T1000 (cell line): ENCODE data around the gene LRP2.
"Not testable (repeated sequence)": the region's sequence is repeated elsewhere in the genome, so short reads cannot be mapped to it uniquely, and the experiment has no call there.

ENCODE experiments used
- DNase-seq: peaks from one replicate; lab custom pipeline; 2025; ENCODE audit warnings: mixed read lengths; lab: John Stamatoyannopoulos, UW

Gene LRP2

DNA sequence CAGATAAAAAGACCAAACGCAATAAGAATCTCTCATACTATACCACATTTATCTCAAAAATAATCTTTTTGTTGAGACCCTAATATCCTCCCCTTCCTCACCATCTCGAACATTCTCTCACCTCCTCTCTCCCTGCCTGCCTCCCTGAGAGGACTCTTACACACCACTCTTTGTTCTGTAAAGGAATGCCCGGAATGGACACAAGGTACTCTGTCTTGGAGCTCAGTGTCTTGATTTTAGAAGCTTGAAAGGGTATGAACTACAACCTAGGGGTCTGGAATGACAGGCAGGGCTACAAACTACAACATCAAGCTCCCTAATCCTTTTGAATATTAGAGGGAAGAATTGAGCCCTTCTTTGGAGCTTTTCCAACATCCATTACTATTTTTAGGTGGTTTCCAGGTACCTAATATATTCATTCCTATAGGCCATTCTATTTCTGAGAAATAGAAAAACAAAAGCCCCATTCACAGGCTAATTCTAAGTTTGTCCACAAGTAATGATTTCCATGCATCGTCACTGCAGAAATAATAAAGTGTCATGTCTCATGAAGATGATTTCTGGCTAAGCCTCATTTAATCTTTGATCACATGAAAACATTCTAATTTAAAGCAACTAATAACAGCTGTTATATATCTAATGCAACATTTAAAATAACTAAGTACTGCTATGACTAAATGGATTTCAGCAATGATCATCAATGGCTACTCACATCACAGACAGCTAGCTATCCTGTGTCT, 60.6 kb downstream of the LRP2 start:
- DNase-seq, result no peak

DNA sequence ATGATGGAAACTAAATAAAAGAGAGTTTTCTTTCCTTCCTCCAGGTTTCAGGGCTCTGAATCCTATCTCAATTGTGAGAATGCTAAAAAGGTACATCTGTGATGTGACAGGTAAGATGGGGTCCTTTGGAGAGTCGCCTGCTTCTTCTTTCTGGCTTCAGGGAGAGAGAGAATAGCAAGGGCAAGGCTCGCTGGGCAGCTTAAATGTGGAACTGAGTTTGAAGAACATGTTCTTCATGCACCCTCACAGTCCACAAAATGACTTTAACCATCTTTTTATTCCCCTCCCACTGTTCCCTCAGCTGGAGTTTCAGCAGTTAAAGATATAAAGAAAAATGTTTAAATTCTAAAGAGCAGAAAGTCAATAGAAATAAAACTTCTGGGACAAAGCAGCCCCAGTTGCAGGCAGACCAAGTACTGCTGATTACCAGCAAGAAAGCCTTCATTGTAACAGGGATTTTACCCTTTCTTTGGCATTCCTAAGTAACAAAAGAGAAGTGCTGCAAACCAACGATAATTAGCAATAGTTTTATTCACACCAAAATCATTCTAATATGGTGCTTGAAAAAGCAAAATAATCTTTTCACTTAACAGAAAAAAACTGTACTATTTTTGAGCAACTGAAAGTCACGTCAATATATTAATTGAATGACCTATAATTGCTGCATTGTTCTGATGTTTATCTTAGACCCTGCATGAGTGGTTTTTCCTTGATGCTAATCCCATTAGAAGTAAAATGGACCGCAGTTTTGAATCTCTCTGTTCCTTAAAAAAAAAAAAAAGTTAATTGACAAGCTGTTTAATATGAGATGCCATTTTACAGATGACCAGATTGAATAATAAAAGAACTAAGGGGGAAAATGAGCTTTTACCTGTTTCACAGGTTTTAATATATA, 61.5 kb downstream of the LRP2 start:
- no peak for DNase-seq

DNA sequence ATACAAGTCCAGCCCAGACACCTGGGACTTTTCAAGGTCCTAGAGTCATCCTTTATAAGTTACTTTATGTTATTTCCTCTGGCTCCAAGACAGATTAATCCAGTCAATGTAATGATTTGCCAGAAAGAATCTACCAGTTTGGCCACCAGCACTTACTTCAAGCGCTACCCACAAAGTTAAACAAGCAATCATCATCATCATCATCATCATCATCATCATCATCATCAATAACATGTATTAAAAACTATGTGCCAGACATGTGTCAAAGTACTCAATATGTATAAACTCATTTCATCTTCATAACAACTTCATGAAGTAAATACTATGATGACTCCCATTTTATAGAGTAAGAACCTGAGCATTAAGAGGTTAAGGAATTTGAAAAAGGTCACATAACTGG, 64.3 kb downstream of the LRP2 start:
- DNase-seq, result no peak

DNA sequence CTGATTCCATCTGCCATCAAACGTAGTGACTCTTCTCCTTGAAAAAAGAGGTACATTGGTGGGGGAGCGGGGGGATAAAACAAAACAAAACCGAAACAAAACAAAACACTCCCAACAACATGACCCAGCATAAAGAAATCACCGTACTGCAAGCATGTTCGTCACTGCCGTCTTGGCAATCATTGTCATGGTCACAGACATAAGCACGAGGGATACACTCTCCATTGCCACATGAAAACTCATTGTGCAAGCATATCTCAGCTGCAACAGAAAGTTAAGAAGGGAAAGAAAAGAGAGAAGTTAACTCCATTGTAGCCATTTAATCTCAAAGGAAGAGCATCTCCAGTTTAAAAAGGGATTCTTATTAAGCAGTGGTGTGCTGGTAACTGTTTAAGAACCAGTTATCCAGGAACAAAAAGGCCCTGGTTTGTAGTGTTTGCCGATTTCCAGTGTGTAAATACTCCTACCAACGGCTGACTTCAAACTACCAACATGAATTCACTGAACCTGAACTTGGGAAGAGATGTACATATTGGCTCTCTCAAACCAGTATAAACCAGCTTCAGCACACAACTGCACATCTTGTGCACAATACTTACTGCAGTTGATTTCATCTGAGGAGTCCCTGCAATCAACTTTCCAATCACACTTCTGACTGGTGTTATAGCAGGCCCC, 68.2 kb downstream of the LRP2 start:
- no peak for DNase-seq

DNA sequence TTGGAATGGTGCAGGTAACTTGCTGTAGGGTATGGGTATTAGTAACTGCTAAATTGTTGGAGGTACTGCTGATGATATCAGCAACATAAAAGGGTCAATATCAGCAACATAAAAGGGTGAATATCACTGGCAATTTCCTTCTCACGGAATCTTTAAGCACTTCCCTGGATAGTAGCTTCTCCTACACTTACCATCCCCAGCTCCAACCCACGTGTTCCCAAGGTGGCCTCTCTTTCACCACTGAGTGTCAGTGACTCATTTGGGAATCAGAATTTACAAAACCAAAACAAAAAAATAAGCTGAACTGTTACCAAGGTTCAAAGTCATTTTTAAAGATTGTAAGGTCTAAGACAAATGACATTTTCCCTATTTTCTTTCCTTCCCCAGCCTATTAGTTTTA, 70.8 kb downstream of the LRP2 start:
- no peak for DNase-seq

DNA sequence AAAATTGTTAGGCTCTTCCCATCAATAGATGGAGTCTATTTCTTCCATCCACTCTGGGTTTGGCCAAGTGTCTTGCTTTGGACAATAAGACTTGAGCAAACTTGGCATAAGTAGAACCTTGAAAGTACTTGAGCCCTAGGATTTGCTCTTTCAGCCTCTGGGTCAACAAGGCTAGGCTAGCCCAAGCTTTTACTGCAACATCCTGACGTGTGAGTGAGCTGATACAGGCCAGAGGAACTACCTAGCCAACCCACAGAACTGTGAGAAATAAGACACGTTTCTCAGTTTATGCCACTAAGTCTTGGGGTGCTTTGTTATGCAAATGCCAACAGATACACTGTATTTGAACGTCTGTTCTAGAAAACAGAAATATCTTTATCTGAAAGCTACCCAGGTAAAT, 71.9 kb downstream of the LRP2 start:
- no peak for DNase-seq

DNA sequence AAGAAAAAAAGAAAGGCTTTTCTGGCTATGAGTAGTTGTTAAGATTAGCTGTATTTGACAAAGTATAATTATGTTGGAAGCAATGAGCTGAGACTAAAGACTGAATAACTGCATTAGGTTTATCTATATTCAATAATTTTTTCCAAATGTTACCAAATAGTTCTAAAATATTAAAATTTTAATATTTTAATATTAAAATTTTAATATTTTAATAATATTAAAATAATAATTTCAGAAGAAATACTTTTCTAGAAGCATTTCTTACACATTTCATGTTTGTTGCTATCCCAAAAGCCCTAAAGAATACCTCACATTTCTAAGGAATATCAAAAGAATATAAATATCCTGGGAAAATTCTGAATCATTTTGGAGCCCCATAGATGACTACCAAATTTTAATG, 74.7 kb downstream of the LRP2 start:
- DNase-seq, result no peak

DNA sequence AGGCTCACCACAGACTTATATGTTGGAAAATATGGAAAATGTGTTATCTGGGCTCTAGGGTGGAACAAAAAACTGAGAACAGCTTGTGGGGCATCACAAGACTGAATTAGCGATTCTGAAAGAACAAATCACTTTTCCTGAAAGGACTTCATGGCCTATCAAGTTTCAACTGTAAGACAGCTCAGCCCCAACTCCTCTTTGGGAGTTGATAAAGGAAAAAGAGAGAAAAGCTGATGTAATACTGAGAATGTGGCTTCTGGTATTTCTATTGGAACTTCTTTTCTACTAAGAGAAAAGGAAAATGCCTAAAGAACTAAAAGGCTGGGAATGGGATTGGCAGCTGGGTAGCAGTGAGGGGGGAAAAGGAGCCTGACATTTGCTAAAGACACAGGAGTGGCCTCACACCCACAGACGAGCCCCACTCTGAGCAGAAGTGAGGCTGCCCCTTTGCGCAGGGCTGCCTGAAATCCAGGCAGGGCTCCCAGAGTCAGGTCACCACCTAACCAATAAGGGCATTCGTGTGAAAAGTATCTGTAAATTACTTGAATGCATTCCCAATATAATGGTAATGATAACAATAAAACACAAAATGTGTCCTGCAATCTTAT, 75.6 kb downstream of the LRP2 start:
- no peak for DNase-seq

DNA sequence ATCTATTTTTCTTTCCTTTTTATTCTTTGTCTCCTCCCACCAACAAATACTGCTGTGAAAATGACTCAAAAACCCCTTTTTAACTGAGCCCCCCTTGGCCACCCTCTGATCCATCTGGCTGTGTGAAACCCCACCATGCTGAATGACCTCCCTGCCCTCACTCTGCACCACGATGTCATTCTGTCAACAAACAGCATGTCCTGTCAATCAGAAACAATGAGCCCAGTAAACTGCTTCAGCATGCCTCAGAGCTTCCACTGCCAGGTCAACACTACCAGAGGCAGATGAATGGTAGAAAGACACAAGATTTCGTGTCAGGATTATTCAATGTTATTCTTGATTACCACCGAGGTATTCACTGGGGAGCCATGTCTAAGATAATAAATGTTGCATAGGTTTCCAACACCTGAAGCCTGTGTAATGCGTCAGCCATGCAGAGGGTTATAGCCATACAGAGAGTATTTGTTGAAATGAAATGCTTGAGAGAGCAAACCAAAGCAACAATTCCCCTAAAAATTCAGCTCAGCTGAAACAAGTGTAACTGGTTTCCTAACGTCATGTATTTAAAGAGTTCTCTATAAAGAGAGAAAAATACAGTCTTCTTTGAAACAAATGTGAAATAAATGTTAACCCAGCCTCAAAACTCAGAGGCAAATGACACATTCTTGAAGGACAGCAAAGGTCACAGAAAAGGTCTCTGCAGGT, 76.7 kb downstream of the LRP2 start:
- no peak for DNase-seq

DNA sequence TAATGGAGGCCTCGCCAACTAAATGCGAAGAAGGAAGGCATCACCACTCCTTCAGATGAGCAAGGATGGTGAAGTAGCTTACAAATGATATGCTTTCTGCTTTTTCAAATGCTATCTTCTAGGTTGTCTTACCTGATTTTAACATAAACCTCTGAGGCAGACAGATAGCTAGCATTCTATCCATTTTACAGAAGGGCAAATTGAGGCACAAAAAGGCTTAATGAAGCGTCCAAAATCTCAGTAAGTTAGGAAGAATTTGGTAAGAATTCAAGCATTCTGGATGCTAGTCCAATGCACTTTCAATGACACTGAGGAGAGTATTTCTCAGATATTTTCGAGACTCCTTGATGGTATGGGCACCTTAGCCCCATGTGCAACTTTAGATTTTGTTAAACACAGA, 81.8 kb downstream of the LRP2 start:
- no peak for DNase-seq

DNA sequence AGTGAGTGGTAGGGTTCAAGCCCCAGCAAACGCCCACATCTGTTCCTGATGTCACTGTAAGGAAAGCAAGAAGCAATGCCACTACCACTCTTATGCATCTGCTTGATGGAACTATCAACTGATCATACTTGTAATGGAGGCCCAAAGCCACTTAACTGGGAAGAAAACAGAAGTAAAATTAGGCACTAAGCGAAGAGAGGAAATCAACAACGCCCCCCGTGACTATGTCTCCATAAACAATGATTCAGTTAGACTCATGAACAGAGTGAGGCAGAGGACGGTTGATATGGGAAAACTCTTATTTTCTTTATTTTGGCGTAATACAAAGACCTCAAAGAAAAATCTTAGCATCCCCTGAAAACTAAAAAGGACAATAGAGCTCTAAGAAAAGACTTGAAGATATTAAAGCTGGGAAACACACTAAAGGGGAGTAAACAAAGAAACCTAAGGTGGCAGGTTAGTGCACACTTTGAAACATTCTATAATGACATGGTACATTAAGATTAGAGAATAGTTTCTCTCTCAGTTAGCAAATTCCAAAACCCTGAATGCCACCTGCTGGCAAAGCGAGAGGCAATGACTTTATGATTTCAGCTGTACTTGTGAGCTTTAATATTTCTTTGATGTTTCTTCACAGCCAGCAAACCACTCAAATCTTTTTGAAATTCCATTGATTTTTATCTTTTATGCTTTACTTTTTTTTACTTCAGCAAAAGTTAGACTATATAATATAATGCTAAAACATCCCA, 86.5 kb downstream of the LRP2 start:
- DNase-seq, result no peak

DNA sequence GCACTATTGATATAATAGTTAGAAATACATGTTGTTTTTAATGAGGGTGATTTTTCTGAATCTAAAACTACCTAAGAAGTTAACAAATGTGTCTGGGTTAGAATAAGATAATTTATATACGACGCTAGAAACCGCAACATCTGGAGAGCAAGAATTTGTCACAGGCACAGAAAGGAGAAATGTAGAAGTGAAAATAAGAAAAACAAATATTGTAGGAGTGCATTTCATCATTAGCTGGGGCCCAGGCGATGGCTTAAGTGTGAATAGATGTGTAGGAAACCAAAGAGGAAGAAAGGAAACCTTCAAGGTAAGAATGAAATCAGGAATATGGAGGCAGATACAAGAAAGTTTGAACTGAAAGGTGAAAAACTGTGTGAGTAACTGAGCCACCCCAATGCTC, 90.3 kb downstream of the LRP2 start:
- no peak for DNase-seq

DNA sequence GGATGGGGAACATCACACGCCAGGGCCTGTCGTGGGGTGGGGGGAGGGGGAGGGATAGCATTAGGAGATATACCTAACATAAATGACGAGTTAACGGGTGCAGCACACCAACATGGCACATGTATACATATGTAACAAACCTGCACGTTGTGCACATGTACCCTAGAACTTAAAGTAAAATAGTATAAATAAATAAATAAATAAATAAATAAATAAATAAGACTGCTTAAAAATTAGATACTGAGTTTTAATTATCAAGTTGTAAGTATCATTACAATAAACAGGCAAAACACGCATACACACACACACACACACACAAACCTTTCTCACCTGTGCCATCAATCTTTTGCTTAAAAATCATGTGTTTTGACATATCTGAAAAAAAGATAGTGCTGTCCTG, 91.8 kb downstream of the LRP2 start:
- not testable (repeated sequence) for DNase-seq

DNA sequence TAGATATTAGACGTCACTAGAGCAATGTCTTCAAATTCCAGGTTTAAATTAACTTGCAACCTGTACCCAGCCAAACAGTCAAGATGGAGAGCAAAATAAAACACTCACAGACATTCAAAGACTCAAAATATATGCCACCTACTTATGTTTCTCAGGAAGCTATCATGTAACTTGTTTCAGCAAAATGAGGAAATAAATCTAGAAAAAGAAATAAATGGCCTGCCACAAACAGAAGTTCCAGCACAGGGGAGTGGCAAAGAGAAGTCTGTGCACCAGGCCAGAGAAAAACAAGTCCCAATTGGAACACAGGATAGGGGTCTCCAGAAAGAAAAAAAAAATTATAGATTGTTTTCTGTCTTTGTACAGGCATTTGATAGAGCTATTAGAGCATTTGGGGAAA, 96.7 kb downstream of the LRP2 start:
- no peak for DNase-seq

DNA sequence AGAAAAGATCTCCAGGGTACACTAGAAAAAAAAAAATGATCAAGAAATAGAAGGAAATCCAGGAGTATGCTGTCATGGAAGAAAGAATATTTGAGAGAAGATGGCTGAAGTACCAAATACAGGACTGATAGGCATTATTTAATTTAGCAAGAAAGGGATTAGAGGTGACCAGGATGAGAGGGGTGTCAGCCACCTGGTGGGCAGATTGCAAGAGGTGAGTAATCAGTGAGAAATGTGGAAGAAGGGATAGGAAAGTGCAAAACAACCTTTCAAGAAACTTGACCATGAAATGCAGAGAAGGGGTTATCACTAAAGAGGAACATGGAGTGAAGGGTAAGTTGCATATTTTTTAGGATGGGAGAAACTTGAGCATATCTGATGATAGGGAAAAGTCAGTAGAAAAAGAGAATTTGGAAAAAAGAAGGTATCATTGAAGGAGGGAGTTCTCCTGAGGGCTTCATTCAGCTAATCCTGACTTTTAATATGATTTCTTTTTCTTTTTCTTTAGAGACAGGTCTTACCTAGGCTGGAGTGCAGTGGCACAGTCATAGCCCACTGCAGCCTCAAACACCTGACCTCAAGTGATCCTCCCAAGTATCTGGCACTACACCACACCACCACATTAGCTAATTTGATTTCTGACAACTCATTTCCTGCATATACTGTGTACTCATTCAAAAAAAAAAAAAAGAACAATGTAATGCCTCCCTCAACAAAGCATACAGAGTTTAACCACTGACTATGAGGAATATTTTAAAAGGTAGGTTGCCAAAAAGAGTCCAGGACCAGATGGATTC, 101.3 kb downstream of the LRP2 start:
- DNase-seq, result no peak

DNA sequence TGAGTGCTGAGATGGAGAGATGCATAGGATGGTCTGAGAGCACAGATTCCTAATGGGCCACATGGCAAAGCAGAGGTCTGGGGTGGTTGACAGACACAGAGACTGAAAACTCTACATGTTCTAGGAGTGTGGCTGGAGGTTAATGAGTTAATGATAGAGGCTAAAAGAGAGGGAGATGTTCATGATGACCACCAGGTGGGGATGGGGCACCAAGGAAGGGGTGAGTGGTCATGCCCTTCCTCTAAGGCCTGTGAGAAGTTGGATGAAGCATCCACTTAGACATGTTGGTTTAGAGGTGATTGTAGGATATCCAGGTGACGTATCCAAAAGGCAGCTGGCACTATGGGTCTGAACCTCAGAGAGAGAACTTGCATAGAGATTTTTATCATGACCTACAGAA, 102.1 kb downstream of the LRP2 start:
- no peak for DNase-seq

DNA sequence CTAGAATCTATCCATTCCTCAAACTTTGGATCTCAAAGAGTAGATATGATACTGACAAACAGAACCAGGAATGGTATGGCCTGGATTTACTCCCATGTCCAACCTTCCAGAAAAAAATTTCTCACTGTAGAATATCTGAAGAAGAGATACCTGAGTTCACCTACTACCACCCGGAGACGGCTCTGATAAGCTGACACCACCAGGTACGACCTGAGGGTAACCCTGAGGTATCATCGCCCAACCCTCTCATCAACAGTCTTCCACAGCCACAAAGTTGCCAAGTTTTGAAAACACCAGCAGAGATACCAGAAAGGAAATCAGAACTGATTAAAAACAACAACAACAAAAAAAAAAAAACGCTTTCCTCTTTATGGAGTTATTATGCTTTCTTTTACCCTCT, 102.9 kb downstream of the LRP2 start:
- no peak for DNase-seq

DNA sequence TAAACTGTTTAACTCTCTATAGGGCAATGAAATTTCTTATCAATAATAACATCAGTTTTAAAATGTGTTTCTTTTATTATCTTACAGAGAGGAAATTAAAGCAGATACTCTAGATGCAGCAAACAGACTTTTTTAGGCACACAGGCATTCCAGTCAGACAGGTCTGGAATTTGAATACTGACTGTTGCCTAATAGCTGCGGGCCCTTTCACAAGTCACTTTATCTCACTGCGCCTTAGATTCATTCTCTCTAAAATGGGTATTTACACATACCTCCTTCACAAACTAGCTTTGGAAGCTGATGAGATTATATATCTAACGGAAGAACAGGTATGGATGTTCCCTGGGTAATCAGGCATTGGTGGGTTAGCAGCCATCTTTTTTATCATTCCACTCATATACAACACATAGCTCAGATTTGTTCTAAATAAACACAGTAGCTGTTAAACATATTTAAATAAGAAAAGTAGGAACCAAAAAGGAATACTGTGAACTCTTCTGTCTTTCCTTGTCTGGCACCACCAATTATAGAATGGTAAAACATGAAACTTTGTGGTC, 104.2 kb downstream of the LRP2 start:
- no peak for DNase-seq

DNA sequence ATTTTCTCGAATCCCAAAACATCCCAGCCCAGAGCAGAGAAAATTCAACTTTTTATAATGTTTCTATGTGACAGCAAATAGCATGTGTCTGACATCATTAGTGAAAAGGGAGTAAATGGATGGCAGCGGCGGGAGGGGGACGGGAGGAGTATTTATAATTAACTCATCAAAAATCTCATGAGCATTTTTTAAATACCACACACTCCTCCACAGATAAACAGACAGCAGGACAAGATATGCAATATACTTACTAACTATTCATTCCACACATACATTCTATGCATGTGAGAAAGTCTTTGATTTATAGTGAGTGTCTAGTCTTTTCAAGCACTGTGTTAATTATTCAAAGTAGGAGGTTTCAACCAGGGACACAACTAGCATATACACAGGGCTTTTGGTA, 107.6 kb downstream of the LRP2 start:
- no peak for DNase-seq

DNA sequence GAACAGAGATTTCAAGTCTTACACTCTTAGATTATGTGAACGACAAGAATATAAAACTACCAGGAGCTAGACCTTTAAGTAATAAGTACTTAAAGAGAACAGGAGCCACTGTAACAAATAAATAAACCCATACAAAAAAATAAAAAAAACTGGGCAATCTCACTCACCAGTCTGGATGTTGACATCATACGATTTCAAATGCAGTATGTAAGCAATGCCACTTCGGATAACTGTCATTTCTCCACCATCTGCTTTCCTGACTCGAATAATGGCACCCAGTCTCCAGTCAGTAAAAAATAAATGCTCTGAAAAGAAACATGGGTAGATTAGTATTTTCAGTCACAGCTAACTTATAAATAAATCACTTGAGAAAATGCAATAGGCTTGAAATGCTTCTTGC, 115.1 kb downstream of the LRP2 start:
- no peak for DNase-seq
